HCT116 (cell line): ENCODE measurements around the gene CAMK1D.

Source experiments
- CEBPB ChIP-seq: IDR thresholded peaks from 2 replicates; pipeline ENCODE4 v1.6.1; 2012; ENCODE audit warnings: low read depth
- EZH2 ChIP-seq: fragments of 200-600 bp; sonication (generic); IDR thresholded peaks from 2 replicates; pipeline ENCODE4 v1.6.1; 2017; ENCODE audit warnings: antibody characterized with exemption, mixed run types
- POLR2A ChIP-seq: IDR thresholded peaks from 2 replicates; pipeline ENCODE4 v1.7.0; 2011; ENCODE audit warnings: borderline replicate concordance; ENCODE audit not compliant: insufficient read depth, insufficient read length; ENCODE audit errors: extremely low read depth
- POLR2AphosphoS5 ChIP-seq: IDR thresholded peaks from 2 replicates; pipeline ENCODE4 v1.6.1; 2011; ENCODE audit warnings: mild to moderate bottlenecking, low read depth, low read length, moderate library complexity
- RAD21 ChIP-seq: IDR thresholded peaks from 2 replicates; pipeline ENCODE4 v1.6.1; 2012; ENCODE audit warnings: low read depth, mild to moderate bottlenecking
- SP1 ChIP-seq: IDR thresholded peaks from 2 replicates; pipeline ENCODE4 v1.6.1; 2012; ENCODE audit warnings: low read depth
- ZFX ChIP-seq: fragments of 450-650 bp; IDR thresholded peaks from 2 replicates; pipeline ENCODE4 v1.6.1; 2017
- TF ChIP-seq, protein P1 (sequence below), 3 experiments: fragments of 200-600 bp in 1 of 3; sonication (generic) in 1 of 3; IDR thresholded peaks in 2 of 3; conservative IDR thresholded peaks in 1 of 3; 2 replicates each; pipeline ENCODE4 v1.5.1; 2012 to 2017; ENCODE audit warnings: low read depth in 2 of 3, low read length in 2 of 3, antibody characterized with exemption in 1 of 3, borderline replicate concordance in 1 of 3, control low read depth in 1 of 3, mild to moderate bottlenecking in 1 of 3, mixed read lengths in 1 of 3, mixed run types in 1 of 3, moderate library complexity in 1 of 3; ENCODE audit not compliant: insufficient read depth in 1 of 3
- TF ChIP-seq, protein P2 (sequence below): IDR thresholded peaks from 2 replicates; pipeline ENCODE4 v1.6.1; 2012; ENCODE audit warnings: low read depth
- TF ChIP-seq, protein P3 (sequence below): IDR thresholded peaks from 2 replicates; pipeline ENCODE4 v1.6.1; 2012

DNA sequence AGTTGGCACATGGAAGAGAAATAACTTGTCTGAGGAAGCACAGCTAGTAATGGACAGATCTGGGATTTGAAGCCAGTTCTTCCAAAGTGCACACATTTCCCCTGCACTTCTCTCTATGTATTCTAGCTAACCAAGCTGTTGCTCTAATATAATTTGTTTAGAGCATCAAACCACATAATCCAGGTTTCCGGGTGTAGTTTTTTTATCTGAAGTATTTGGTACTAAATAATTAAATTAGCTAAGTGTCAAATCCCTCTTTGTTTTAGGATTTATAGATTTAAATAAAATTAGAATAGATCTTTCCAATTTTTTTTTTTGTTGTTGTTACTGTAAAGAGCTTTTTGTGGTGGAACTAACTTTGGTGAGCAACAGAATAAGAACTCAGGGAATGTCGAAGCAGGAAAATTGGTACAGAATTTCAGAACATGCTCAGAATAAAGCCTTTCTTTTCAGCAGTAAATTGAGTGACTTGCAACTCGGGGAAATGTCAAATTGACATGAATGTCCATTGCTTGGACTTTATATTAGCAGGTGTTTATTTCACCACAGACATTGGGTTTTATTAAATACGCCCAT is 33.7 kb downstream of the CAMK1D start:
- TF ChIP-seq, protein P1, sequence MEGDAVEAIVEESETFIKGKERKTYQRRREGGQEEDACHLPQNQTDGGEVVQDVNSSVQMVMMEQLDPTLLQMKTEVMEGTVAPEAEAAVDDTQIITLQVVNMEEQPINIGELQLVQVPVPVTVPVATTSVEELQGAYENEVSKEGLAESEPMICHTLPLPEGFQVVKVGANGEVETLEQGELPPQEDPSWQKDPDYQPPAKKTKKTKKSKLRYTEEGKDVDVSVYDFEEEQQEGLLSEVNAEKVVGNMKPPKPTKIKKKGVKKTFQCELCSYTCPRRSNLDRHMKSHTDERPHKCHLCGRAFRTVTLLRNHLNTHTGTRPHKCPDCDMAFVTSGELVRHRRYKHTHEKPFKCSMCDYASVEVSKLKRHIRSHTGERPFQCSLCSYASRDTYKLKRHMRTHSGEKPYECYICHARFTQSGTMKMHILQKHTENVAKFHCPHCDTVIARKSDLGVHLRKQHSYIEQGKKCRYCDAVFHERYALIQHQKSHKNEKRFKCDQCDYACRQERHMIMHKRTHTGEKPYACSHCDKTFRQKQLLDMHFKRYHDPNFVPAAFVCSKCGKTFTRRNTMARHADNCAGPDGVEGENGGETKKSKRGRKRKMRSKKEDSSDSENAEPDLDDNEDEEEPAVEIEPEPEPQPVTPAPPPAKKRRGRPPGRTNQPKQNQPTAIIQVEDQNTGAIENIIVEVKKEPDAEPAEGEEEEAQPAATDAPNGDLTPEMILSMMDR (IDR thresholded peaks at IDR 0.05 in 2 of 3, conservative IDR thresholded peaks at IDR 0.05 in 1 of 3; ENCODE audit: borderline replicate concordance in 1 of 3, insufficient read depth in 1 of 3, low read depth in 2 of 3, low read length in 2 of 3), result no peak
- TF ChIP-seq ZFX, result no peak
- TF ChIP-seq POLR2AphosphoS5, result no peak
- no peak for TF ChIP-seq RAD21
- no peak for TF ChIP-seq CEBPB
- no peak for TF ChIP-seq POLR2A
- TF ChIP-seq, protein P2, sequence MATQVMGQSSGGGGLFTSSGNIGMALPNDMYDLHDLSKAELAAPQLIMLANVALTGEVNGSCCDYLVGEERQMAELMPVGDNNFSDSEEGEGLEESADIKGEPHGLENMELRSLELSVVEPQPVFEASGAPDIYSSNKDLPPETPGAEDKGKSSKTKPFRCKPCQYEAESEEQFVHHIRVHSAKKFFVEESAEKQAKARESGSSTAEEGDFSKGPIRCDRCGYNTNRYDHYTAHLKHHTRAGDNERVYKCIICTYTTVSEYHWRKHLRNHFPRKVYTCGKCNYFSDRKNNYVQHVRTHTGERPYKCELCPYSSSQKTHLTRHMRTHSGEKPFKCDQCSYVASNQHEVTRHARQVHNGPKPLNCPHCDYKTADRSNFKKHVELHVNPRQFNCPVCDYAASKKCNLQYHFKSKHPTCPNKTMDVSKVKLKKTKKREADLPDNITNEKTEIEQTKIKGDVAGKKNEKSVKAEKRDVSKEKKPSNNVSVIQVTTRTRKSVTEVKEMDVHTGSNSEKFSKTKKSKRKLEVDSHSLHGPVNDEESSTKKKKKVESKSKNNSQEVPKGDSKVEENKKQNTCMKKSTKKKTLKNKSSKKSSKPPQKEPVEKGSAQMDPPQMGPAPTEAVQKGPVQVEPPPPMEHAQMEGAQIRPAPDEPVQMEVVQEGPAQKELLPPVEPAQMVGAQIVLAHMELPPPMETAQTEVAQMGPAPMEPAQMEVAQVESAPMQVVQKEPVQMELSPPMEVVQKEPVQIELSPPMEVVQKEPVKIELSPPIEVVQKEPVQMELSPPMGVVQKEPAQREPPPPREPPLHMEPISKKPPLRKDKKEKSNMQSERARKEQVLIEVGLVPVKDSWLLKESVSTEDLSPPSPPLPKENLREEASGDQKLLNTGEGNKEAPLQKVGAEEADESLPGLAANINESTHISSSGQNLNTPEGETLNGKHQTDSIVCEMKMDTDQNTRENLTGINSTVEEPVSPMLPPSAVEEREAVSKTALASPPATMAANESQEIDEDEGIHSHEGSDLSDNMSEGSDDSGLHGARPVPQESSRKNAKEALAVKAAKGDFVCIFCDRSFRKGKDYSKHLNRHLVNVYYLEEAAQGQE, result no peak
- TF ChIP-seq, protein P3, sequence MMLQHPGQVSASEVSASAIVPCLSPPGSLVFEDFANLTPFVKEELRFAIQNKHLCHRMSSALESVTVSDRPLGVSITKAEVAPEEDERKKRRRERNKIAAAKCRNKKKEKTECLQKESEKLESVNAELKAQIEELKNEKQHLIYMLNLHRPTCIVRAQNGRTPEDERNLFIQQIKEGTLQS, result no peak
- TF ChIP-seq EZH2, result no peak
- TF ChIP-seq SP1, result no peak
